ENCODE data around the gene TOMM20L. TPM values are rescaled to one million over a fixed set of nuclear protein-coding genes. Genes with fewer than 3 reads are reported as not detected.

Gene TOMM20L
- total and polyA plus RNA-seq, 9 donors, result 0.78 to 0.92 TPM; not detected in 7

DNA sequence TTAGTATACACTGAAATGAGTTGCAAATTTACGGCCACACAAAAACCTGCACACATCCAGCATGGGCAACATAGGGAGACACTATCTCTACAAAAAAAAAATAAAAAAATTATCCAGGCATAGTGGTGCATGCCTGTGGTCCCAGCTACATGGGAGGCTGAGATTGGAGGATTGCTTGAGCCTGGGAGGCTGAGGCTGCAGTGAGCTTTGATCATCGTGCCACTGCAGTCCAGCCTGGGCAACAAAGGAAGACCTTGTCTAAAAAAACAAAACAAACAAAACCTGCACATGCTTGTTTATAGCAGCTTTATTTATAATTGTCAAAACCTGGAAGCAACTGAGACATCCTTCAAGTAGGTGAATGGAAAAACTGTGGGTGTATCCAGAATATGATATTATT is 4.9 kb upstream of the TOMM20L start:
- intact Hi-C loops (cut with DNase I), result no loop called here
- TF ChIP-seq EP300 (IDR thresholded peaks at IDR 0.05), result no peak
- no peak for TF ChIP-seq POLR2A (IDR thresholded peaks at IDR 0.05)
- TF ChIP-seq, protein P1, sequence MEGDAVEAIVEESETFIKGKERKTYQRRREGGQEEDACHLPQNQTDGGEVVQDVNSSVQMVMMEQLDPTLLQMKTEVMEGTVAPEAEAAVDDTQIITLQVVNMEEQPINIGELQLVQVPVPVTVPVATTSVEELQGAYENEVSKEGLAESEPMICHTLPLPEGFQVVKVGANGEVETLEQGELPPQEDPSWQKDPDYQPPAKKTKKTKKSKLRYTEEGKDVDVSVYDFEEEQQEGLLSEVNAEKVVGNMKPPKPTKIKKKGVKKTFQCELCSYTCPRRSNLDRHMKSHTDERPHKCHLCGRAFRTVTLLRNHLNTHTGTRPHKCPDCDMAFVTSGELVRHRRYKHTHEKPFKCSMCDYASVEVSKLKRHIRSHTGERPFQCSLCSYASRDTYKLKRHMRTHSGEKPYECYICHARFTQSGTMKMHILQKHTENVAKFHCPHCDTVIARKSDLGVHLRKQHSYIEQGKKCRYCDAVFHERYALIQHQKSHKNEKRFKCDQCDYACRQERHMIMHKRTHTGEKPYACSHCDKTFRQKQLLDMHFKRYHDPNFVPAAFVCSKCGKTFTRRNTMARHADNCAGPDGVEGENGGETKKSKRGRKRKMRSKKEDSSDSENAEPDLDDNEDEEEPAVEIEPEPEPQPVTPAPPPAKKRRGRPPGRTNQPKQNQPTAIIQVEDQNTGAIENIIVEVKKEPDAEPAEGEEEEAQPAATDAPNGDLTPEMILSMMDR (IDR thresholded peaks at IDR 0.05), result no peak
- Histone ChIP-seq H3K27me3 (no peaks in the 10 kb centered on the region), H3K9me3 (no peaks in the 10 kb centered on the region), H3K27ac (no peak overlapping the region), H3K4me1 (ENCODE audit: insufficient read depth) (no peaks in the 10 kb centered on the region), H3K36me3 (no peaks in the 10 kb centered on the region), H3K4me3 (no peak overlapping the region)
- 75 to 89% (median 77%) methylated on average over 2 of the region's 2 CpGs for WGBS, 3 donors
- DNase-seq, result no peak

DNA sequence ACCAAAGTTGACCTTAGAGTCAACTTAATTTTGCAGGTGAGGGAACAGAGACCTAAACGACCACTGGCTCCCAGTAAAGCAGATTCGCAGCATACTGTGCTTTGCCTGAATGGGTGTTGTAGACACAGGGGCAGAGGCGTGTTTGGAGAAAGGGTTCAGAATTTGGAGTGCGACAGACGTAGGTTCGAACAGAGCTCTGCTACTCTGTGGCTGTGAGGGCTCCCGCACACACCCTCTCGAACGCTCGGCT is 243 bp upstream of the TOMM20L start:
- TF ChIP-seq EP300 (IDR thresholded peaks at IDR 0.05), result no peak
- H3K27me3 ChIP-seq, result no peaks in the 10 kb centered on the region
- no peak for DNase-seq
- H3K36me3 ChIP-seq, result no peaks in the 10 kb centered on the region
- H3K9me3 ChIP-seq, result no peaks in the 10 kb centered on the region
- H3K4me3 ChIP-seq, result peak overlapping the region; percentile 39
- 9 to 14% (median 13%) methylated on average over 8 to 10 of the region's 10 CpGs for WGBS, 3 donors
- peaks cover 2% of the 10 kb centered on the region for H3K4me1 ChIP-seq (ENCODE audit: insufficient read depth)
- intact Hi-C loops (cut with DNase I), result no loop called here
- H3K27ac ChIP-seq, result no peak overlapping the region

DNA sequence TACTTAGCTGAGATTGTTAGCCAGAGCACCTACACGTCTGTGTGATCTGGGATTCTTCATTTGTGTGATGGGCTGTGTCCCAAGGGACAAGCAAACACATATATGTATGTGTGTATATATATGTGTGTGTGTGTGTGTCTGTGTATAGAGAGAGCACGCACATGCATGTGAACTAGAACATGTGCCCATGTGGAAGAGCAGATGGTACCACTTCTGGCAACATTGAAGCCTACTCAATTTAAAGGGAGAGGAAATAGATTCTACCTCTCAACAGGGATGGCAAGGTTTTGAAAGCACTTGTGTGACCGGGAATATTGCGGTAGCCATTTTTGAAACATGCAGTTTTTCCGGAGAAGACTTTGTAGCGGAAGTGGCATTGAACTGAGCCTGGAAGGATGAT is 1.4 kb downstream of the TOMM20L start:
- Histone ChIP-seq H3K36me3 (no peaks in the 10 kb centered on the region), H3K27ac (no peak overlapping the region), H3K9me3 (no peaks in the 10 kb centered on the region), H3K4me3 (no peak overlapping the region), H3K4me1 (ENCODE audit: insufficient read depth) (peaks cover 2% of the 10 kb centered on the region), H3K27me3 (no peaks in the 10 kb centered on the region)
- DNase-seq, result no peak
- 93 to 98% (median 97%) methylated on average over 6 of the region's 6 CpGs for WGBS, 3 donors
- TF ChIP-seq POLR2A (IDR thresholded peaks at IDR 0.05) (no peak), EP300 (IDR thresholded peaks at IDR 0.05) (no peak)
- TF ChIP-seq, protein P1 (IDR thresholded peaks at IDR 0.05), result no peak
- intact Hi-C loops (cut with DNase I), result no loop called here

DNA sequence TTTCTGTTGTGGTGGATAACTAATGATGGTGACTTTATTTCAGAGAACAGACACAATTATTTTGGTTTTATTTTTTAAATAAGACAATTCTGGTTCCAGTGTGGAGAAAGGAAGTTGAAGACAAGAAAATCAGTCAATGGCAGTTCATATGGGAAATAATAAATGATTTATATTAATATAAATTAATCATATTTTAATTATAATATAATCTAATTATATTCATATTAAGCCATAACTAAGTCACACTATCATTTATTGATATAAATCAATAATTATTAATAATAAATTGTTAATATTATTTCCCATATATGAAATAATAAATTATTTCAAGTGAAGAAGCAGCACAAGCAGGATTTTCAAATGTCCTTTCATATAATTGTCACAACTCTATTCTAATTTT is 2.8 kb downstream of the TOMM20L start:
- H3K4me1 ChIP-seq (ENCODE audit: insufficient read depth), result peaks cover 2% of the 10 kb centered on the region
- no peak overlapping the region for H3K27ac ChIP-seq
- TF ChIP-seq EP300 (IDR thresholded peaks at IDR 0.05) (no peak), POLR2A (IDR thresholded peaks at IDR 0.05) (no peak)
- TF ChIP-seq, protein P1 (IDR thresholded peaks at IDR 0.05), result no peak
- no peak overlapping the region for H3K4me3 ChIP-seq
- H3K9me3 ChIP-seq, result no peaks in the 10 kb centered on the region
- H3K36me3 ChIP-seq, result no peaks in the 10 kb centered on the region
- H3K27me3 ChIP-seq, result no peaks in the 10 kb centered on the region
- intact Hi-C loops (cut with DNase I), result no loop called here
- DNase-seq, result no peak

DNA sequence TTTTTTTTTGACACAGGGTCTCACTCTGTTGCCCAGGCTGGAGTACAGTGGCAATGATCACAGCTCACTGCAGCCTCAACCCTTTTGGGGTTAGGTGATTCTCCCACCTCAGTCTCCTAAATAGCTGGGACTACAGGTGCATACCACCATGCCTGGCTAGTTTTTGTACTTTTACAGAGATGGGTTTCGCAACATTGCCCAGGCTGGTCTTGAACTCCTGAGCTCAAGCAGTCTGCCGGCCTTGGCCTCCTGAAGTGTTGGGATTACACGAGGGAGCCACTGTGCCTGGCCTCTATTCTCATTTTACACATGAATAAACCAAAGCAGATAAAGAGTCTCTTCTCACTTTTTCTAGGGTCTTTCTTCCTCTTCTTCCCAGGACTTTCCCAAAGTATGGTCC is 3.2 kb downstream of the TOMM20L start:
- Histone ChIP-seq H3K36me3 (no peaks in the 10 kb centered on the region), H3K4me3 (no peak overlapping the region), H3K27ac (no peak overlapping the region), H3K27me3 (no peaks in the 10 kb centered on the region), H3K4me1 (ENCODE audit: insufficient read depth) (peaks cover 2% of the 10 kb centered on the region), H3K9me3 (no peaks in the 10 kb centered on the region)
- intact Hi-C loops (cut with DNase I), result no loop called here
- WGBS, 3 donors, result 85% methylated on average over 3 of the region's 3 CpGs
- no peak for DNase-seq
- no peak for TF ChIP-seq POLR2A (IDR thresholded peaks at IDR 0.05)
- no peak for TF ChIP-seq EP300 (IDR thresholded peaks at IDR 0.05)
- TF ChIP-seq, protein P1 (IDR thresholded peaks at IDR 0.05), result no peak
